Measurements from ENCODE around the gene AP1S2. TPM values are rescaled to one million over a fixed set of nuclear protein-coding genes. Genes with fewer than 3 reads are reported as not detected.

Gene AP1S2
- total RNA-seq, 1 donor, result 51.3 TPM

DNA sequence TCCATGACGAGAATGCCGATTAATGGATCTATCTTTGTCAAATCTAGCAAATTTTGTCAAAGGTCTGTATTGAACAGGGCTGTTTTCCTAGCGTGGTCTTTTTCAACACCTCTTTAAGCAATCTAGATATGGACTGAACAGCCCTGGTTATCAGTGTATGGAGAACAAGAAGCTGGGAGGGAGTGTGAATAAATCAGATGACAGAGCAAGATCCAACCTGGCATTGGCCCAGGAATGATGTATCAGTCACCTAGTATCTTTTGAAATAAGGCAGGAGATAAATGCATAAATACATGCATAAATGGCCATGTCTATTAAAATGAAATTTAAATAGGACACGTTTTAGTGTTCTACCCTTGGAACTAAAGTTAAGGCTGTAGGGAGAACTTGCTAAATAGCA, 15.7 kb upstream of the AP1S2 start:
- TF ChIP-seq, protein P1, sequence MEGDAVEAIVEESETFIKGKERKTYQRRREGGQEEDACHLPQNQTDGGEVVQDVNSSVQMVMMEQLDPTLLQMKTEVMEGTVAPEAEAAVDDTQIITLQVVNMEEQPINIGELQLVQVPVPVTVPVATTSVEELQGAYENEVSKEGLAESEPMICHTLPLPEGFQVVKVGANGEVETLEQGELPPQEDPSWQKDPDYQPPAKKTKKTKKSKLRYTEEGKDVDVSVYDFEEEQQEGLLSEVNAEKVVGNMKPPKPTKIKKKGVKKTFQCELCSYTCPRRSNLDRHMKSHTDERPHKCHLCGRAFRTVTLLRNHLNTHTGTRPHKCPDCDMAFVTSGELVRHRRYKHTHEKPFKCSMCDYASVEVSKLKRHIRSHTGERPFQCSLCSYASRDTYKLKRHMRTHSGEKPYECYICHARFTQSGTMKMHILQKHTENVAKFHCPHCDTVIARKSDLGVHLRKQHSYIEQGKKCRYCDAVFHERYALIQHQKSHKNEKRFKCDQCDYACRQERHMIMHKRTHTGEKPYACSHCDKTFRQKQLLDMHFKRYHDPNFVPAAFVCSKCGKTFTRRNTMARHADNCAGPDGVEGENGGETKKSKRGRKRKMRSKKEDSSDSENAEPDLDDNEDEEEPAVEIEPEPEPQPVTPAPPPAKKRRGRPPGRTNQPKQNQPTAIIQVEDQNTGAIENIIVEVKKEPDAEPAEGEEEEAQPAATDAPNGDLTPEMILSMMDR (IDR thresholded peaks at IDR 0.05; ENCODE audit: insufficient read depth, low read length), result no peak
- DNase-seq (ENCODE audit: low read depth), result no peak
- no peak overlapping the region for H3K4me3 ChIP-seq (ENCODE audit: low read depth, low read length)

DNA sequence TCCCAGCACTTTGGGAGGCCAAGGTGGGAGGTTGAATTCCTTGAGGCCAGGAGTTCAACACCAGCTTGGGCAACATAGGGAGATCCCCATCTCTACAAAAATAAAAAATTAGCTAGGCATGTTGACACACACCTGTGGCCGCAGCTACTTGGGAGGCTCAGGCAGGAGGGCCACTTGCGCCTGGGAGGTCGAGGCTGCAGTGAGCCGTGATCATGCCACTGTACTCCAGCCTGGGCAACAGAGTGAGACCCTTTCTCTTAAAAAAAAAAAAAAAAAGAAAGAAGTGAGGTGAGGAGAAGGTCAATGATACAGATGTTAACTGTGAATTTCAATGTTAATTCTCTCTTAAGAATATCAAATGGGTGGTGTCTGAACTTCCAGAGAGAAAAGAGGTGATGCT, 15.1 kb upstream of the AP1S2 start:
- DNase-seq (ENCODE audit: low read depth), result no peak
- TF ChIP-seq, protein P1 (IDR thresholded peaks at IDR 0.05; ENCODE audit: insufficient read depth, low read length), result no peak
- H3K4me3 ChIP-seq (ENCODE audit: low read depth, low read length), result no peak overlapping the region

DNA sequence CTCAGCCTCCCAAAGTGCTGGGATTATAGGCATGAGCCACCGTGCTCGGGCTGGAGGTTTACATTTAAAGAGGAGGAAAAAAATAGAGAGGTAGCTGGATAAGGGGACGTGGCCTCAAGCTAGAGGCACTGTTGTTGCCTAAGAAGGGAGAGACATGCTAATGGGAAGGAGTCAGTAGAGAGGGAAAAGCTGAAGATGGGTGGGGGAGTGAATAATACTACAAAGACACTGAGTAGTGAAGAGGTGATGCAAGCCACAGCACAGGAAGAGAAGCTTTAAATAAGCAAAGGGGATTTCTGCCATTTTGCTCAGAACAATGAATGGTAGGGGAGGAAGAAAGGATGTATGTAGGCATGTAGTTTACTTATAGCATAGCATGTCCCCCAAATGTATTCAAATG, 11.5 kb upstream of the AP1S2 start:
- no peak overlapping the region for H3K4me3 ChIP-seq (ENCODE audit: low read depth, low read length)
- no peak for DNase-seq (ENCODE audit: low read depth)
- TF ChIP-seq, protein P1 (IDR thresholded peaks at IDR 0.05; ENCODE audit: insufficient read depth, low read length), result no peak

DNA sequence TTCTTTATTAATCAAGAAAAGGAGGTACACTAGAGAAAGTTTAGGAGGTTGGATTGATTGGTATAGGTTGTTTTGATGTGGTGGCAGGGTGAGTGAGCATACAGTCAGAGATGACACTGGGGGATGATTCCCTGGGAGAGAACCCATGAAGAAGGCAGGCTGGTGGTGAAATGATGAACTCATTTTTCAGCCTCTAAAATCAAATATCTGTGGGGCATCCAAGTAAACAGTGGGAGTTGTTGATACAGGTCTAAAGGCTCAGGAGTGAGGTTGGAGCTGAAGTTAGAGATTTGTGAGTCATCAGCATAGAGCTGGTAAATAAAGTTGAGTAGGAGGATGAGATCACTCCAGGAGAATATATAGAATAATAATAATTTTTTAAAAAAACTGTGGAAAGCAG, 10.0 kb upstream of the AP1S2 start:
- DNase-seq (ENCODE audit: low read depth), result no peak
- TF ChIP-seq, protein P1 (IDR thresholded peaks at IDR 0.05; ENCODE audit: insufficient read depth, low read length), result no peak
- H3K4me3 ChIP-seq (ENCODE audit: low read depth, low read length), result no peak overlapping the region

DNA sequence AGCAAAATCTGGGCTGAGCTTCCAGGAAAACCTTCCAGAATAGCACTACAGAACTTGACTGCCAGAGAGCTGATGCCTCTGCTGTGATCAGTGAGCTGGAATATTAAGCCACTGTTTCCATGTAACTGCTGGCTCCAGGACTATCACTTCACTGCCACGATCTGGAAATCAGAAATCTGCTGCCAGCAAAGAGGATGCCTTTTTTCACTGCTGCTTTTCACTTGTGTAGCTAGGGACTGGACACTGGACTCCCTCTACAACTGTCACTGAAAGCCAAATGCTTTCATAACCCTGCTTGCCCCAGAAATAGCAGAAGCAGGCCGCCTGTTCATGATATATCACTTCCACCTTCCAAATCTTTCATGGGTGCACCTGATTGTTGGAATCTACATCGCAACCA, 9.4 kb upstream of the AP1S2 start:
- no peak overlapping the region for H3K4me3 ChIP-seq (ENCODE audit: low read depth, low read length)
- TF ChIP-seq, protein P1 (IDR thresholded peaks at IDR 0.05; ENCODE audit: insufficient read depth, low read length), result no peak
- DNase-seq (ENCODE audit: low read depth), result no peak

DNA sequence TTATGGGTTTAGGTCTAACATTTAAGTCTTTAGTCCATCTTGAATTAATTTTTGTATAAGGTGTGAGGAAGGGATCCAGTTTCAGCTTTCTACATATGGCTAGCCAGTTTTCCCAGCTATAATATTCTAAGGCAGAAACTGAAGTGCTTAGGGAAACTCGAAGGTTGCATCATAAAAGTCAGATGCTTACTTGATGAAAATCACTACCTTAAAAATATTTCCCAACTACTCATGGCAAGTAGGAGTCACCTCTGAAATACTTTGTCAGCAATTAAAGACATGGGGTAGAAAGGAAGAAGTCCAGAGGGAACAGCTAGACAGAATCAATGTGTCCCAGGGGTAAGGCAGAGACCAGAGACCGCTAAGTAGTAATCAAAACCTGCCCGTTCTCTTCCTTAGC, 6.3 kb upstream of the AP1S2 start:
- TF ChIP-seq, protein P1 (IDR thresholded peaks at IDR 0.05; ENCODE audit: insufficient read depth, low read length), result no peak
- H3K4me3 ChIP-seq (ENCODE audit: low read depth, low read length), result no peak overlapping the region
- no peak for DNase-seq (ENCODE audit: low read depth)

DNA sequence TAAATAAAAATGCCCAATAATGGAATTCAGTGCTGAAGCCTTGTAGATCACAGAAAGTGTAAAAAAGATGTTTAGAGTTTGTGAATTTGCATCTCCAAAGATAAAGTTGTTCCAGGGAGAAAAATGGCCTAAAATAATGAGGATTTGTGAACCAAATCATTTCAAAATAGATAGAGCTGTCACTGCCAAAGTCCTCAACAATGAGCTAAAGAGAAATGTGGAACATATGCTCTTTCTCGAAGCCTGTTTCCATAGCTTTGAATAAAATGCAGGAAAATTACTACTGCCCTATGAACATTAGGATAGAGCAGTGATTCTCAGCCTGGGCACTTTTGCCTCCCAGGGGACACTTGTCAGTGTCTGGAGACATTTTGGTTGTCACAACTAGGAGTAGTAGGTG, 3.4 kb upstream of the AP1S2 start:
- DNase-seq (ENCODE audit: low read depth), result no peak
- TF ChIP-seq, protein P1 (IDR thresholded peaks at IDR 0.05; ENCODE audit: insufficient read depth, low read length), result no peak
- no peak overlapping the region for H3K4me3 ChIP-seq (ENCODE audit: low read depth, low read length)

All from fibroblast of the aortic adventitia (primary cell).